ENCODE data around the gene TRIM14.
"Not testable (repeated sequence)": the region's sequence is repeated elsewhere in the genome, so short reads cannot be mapped to it uniquely, and the experiment has no call there.

Gene TRIM14

DNA sequence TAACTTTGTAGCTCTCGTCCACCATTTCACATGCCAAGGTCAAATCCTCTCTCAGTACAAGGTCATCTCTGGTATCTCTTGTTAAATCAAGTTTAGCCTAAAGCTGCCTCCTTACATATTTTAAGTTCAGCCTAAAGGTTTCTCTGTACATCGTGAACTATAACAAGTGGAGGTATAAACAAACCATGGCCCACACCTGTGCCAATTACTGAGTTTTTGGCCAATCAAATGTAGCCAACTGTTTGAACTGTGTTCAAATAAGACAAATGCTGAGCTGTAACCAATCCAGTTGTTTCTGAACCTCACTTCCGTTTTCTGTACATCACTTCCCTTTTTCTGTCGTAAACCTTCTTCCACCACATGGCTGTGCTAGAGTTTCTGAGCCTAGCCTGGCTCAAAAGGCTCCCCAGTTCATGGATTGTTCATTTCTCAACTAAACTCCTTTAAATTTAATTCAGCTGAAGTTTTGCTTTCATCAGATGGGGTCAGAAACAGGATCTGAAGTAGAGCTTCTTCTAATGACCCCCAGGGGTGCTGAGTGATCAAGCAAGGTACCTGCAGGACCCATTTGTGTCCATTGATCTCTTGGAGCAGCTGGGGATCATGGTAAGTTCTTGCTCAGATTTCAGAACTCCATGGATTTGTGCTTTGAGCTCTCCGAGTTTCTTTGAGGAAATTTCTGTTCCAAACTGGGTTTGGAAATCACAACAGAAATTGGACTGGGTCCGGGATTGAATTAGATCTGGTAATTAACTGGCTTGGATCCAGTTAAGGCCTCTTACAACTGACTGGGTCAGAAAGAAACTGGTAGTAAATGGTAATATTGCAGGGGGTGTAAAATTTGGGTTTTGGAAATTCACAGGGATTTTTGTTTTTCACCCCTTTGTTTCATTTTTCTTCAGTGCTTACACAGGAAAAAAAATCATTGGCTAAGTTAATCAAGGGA lies 73.5 kb downstream of the TRIM14 start:
- peak; percentile 83 for DNase-seq

DNA sequence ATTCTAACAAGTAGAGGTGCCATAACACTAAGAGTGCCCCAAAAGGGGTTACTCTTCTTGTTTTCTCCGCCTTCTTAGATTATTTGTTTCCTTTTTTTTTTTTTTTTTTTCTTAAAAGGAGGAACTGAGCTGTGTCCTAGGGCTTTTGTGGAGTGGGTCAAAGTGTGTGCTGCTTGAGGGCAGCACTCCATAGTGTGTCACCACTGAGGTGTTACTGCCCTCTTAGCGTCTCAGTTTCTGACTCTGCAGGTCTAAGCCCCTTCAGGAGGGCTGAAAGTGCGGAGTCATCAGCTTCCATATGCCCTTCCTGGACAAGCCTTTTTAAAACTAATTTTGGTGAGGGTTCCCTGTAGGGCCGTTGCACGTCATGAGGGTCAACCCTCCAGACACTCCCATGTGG lies 75.1 kb downstream of the TRIM14 start:
- no peak for DNase-seq

DNA sequence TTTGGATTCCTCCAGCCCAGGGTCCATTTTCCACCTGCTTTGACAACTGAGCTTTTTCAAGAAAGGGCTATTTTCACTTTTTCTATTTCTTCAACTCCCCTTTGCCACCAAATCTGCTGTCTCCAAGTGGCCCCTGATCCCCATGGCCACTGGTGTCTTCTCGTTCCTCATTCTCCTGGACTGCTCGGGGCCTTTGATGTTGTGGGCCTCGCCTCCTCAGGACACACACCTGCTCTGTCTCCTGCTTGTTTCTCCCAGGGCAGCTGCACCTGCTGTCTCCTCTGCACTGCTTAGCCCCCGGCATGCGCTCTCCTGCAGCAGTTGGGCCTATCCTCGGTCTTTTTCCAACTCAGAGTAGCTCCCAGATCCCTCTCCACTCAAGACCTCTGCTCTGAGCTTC lies 78.8 kb downstream of the TRIM14 start:
- no peak for DNase-seq

DNA sequence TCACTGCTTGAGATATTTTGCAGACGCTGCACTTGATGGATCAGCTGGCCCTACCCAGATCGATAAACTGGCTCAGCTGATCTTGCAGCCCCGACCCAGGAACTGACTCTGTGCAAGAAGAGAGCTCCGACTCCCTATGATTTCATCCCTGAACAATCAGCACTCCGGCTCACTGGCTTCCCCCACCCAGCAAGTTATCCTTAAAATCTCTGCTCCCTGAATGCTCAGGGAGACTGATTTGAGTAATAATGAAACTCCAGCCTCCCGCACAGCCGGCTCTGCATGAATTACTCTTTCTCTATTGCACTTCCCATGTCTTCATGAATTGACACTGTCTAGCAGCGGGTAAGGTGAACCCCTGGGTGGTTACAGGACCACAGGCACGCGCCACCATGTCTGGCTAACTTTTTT lies 79.4 kb downstream of the TRIM14 start:
- DNase-seq, result no peak

DNA sequence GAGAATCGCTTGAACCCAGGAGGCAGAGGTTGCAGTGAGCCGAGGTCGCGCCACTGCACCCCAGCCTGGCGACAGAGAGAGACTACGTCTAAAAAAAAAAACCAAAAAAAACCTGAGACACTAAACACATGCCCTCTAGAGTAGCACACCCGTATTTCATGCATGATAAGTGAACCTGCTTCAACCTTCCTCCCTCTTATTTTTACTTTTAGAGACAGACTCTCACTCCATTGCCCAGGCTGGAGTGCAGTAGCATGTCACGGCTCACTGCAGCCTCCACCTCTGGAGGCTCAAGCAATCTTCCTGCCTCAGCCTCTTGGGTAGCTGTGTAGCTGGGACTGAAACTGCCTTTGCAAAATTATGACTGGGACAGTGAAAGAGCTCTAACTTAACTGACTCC lies 80.1 kb downstream of the TRIM14 start:
- DNase-seq, result no peak

DNA sequence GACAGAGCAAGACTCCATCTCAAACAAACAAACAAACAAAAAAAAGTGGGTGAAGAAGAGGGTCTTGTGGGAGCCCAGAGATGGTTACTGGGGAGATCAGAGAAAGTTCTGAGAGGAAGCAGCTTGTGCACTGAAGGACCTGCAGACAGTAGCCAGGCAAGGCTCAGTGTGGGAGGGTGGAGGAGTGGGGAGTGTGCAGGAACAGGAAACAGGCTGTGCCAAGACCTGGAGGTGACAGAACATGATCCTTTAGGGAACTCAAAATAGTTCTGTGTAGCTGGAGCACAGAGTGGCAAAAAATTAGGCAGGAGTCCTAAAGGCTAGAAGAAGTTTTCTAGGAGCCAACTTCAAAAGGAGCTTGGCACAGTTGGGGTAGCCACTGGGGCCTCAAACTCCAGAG lies 81.7 kb downstream of the TRIM14 start:
- no peak for DNase-seq

DNA sequence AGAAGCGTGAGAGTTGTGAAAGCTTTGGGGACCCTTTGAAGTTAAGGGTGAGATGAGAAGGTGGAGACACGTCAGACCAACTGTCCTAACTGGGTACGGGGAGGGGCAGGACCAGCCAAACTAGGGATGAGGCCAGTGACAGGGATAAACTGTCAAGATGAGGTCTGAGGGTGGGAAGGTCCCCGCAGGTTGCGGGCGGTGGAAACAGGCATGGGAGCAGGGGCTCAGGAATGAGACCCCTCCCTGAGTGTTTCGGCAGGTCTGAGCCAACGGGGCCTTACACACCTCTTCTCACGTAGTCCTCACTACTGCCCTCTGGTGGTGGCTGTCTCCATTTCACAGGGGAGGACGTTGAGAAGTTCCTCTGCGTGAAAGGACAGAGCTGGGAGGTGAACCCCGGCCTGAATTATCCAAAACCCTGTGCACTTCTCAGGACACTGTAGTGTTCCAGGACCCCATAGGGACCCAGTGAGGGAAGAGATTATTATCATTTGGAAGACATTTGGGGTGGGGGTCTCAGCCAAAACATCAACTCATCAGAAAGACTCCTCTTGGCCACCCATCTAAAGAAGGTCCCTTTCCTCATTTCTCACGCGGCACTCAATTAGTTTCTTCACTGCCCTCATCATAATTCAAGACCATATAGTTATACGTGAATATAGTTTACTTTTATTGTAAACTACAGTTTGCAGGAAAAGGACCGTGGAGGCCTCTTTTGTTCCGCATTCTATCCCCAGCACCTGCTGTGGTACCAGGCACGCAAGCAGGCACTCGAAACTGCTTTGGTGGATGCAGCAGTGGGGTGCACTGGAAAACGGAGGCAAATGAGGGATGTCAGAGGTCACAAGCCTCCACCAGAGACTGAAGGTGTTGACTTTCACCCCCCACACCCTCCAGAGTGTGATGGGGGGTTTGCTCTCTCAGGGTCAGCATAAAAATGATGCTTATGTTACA lies 84.2 kb downstream of the TRIM14 start:
- DNase-seq, result peak; percentile 90

DNA sequence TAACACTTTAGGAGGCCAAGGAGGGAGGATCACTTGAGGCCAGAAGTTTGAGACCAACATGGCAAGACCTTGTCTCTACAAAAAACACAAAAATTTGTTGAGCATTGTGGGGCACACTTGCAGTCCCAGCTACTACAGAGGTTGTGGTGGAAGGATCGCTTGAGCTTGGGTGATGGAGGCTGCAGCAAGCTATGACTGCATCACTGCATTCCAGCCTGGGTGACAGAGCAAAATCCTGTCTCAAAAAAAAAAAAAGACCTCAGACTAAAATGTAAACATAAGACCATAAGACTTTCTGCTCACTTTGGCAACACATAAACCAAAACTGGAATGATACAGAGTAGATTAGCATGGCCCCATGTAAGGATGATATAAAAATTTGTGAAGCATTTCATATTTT lies 87.1 kb downstream of the TRIM14 start:
- no peak for DNase-seq

DNA sequence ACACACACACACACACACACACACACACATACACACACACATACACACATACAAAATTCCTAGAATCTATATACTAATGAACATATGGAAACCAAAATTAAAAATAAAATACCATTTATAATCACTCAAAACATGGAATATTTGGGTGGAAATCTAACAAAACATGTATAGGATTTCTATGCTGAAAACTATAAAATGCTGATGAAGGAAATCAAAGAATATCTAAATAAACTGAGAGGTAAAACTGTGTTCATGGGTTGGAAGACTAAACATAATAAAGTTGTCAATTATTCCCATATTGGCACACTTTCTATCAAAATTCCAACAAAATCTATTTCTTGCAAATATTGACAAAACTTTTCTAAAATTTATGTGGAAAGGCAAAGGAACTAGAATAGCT lies 87.9 kb downstream of the TRIM14 start:
- DNase-seq, result no peak

DNA sequence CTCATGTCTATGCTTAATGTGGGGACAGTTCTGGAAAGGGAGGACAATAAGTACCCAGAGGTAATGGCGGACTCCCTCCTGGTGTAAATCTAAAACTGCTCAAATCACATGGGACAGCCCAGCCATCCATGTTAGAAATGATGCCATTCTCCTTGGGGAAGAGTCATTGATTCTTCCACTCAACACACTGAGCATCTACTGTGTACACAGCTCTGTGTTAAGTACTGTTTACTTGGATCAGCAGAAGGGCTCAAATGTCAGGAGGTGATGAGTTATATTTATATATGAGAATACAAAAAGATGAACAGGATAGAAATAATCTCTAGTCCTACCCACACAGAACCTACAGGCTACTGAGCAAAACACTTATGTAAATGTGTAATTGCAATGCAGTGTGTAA lies 94.3 kb downstream of the TRIM14 start:
- DNase-seq, result no peak

DNA sequence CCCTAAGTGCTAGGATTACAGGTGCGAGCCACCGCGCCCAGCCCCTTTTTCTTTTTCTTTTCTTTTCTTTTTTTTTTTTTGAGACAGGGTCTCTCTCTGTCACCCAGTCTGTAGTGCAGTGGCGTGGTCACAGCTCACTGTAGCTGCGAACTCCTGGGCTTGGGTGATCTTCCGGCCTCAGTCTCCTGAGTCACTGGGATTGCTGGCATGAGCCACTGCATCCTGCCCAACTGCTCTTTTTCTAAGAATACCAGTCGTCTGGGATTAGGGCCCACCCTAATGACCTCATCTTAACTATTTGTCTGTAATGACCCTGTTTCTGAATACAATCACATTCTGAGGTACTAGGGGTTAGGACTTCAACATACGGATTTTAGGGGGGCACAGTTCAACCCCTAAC lies 96.6 kb downstream of the TRIM14 start:
- DNase-seq, result no peak

DNA sequence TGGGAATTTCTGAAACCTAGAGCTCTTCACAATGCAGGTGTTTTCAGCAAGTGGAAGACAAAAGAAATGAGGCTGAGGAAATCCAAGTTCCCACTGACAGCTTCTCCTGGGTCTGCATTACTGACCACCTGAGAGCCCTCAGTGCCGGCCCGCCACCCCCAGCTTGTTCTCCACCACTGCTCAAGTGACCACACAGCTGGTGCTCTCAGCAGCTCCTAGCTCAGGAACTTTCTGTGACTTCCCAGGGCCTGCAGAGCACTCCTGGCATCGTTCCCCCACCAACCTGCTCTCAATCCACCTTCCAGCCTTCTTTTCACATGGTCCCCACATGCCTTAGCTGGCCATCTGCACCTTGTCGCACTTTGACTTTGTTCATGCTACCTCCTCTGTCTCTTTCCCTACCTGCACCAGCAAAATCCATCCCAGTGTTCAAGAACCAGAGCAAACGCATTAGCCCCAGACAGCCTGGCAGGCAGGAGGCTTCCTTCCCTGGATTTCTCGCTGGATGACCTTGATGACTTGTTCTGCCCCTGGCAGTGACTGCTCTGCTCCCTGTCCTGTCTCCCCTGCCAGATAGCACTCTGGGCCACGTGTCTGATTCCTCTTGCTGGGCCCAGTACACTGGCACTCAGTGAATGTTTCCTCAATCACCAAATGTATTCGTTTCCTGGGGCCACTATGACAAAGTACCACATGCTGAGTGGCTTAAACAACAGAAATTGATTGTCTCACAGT lies 97.5 kb downstream of the TRIM14 start:
- no peak for DNase-seq

DNA sequence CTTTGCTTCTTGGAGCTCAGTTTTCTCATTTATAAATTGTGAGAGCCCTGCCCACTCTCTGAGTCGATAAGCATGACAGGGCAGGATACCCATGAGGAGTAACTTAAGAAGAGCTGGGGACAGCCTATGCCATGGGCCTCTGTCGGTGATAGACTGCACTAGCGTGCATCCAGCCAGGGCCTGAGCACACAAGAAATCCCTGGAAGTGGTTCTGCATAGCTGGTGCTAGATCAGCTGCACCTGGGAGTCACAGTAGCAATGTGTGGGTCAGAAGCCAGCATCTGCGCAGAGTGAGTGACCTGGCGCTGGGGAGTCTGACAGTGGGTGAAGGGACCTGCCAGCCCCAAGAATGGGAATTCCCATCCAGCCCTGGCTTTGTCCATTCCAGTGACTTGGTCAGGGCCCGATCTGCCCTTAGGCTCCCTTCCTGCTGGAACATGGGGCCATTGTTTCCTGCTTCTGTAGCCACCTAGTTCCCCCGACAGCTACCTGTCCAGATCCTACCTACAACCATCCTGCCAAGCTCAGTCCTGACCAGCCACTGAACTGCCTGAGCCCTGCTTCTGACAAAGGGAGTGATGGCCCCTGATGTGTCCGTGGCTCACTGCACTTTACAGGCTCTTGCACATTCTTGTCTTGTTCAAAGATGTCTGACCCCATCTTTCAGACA lies 98.4 kb downstream of the TRIM14 start:
- no peak for DNase-seq

DNA sequence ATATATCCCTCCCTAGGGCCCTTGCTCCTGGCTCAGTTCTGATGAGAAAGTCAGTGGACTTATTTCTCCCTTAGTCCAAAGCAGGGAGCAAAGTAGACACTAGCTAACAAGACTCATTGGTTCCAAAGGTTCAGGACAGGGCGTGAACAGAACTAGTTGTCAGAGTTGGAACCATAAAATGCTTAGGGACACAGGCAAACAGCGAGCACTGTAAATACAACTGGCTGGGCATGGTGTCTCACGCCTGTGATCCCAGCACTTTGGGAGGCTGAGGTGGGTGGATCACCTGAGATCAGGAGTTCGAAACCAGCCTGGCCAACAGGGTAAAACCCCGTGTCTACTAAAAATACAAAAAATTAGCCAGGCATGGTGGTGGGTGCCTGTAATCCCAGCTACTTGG lies 99.2 kb downstream of the TRIM14 start:
- DNase-seq, result not testable (repeated sequence)
